Caki2 (cell line): ENCODE data around the gene PORCN. TPM values are rescaled to one million over a fixed set of nuclear protein-coding genes. Genes with fewer than 3 reads are reported as not detected.

ENCODE experiments used
- DNase-seq: peaks from one replicate; pipeline ENCODE4 v3.0.0-alpha.2; 2015; ENCODE audit warnings: low read depth
- in situ Hi-C: cut with HindIII; loops from 2 replicates; pipeline ENCODE4 v1.10.0; 2016; ENCODE audit warnings: low sequenced_read_pairs, low pct_unique_long_range_greater_than_20kb, mixed read lengths
- total RNA-seq: library from RNA; depleted of rRNA; stranded (reverse); fragments of >200 nt; shearing (Covaris generic); gene quantifications from 2 replicates; pipeline ENCODE4 v1.2.3, GENCODE V29; 2014; ENCODE audit warnings: low replicate concordance

The PORCN gene
- total RNA-seq, 1 experiment from 2014 or later: 149 TPM

- in situ Hi-C loops: no loop called here
- no peak for DNase-seq
Measured at GRCh38 chrX:48474581-48474980, 34.2 kb upstream of the PORCN start.

GRCh38 chrX:48475296-48475695 is 33.5 kb upstream of the PORCN start:
- in situ Hi-C loops: no loop called here

DNA sequence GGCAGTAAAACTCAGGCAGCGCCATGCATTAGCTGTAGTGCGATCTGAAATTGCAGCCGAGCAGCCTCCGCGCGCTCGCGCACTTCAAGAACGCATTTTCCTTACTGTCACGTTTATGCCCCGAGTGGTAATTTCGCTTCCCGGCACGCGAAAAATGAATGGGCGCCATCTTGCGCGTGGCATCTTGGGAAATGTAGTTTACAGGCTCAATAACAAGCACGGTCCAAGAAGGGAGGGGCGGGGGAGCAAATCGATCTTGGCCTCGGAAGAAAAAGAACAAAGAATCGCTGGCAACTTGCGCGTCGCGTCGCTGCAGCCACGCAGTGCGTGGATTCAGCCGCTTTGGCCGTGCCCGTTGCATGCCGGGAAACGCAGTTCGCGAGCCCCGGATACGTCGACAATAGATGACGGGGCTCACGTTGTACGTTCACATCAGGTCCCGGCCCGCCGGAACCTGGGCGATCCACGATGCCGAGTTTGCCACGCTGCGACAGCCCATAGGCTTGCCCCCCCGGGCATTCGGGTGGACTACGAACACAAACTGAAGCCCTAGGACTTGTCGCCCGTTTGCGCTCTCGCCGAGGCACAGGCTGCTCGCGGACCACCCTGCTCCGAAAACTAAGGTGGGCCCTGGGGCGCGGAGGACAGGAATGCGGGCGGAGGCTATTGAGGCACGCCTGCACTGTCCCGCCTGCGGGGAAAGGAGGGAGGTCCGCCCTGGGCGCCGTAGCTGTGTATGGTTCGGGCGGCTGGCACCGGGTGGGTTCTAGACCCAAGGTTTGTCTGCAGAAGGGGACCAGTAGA is 32.8 kb upstream of the PORCN start, which contains the start of gene FTSJ1:
Gene FTSJ1, plus strand, starts transcription at position 426 of the 804 bp plus-strand sequence. CDS start 1,849 bp downstream, outside the sequence.
- peak; percentile 87 for DNase-seq
- in situ Hi-C loops: no loop called here

More at GRCh38 chrX:48475296-48475695, 33.5 kb upstream of the PORCN start:
- DNase-seq: no peak

- in situ Hi-C loops: no loop called here
- no peak for DNase-seq
Measured at GRCh38 chrX:48476919-48477318, 31.9 kb upstream of the PORCN start.

DNA sequence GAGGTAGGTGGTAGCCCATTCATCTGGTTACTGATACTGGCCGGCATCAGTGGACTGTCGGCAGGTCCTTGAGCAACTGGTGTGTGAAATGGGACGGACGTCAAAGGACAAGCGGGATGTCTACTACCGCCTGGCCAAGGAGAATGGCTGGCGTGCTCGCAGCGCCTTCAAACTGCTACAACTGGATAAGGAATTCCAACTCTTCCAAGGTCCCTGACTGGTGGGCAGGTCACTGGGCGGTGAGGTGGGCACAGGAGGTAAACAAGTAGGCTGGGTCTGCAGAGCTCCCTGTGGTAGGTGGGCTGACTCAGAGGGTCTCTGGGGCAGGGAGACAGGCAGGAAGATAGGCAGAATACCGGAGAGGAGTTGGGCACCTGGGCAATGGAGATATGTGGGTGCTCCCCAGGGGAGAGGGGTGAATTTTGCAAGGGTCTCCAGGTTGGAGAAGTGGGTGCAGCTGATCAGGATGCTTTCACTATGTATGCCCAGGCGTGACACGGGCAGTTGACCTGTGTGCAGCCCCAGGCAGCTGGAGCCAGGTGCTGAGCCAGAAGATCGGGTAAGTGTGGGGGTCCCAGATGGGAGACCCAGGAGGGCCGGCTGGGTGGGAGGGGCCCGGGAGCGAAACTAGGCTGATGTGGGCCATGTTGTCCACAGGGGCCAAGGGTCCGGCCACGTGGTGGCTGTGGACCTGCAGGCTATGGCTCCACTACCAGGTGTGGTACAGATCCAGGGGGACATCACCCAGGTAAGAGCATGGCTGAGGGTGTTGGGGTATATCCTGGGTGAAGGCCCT is 30.6 kb upstream of the PORCN start:
- in situ Hi-C loops: no loop called here

DNA sequence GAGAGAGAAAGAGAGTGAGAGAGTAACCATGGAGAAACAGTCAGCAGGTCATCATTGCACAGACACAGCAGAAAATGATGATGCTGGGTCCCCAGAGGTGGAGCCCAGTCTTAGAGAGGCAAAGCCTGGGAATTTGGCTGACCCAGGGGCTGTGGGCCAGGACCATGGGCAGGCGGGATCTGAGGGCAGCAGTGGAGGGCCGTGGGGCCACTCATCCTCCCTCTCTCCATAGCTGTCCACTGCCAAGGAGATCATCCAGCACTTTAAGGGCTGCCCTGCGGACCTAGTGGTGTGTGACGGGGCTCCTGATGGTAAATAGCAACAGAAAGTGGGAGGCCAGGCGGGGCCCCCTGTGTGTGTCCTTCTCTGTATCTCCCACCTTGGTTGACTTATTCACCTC is 30.0 kb upstream of the PORCN start:
- in situ Hi-C loops: no loop called here
- DNase-seq: no peak

More for the DNA sequence above, 30.6 kb upstream of the PORCN start:
- no peak for DNase-seq

GRCh38 chrX:48480142-48480541 is 28.6 kb upstream of the PORCN start:
- in situ Hi-C loops: no loop called here

GRCh38 chrX:48480583-48480982 is 28.2 kb upstream of the PORCN start:
- DNase-seq: no peak
- in situ Hi-C loops: no loop called here

More at GRCh38 chrX:48480142-48480541, 28.6 kb upstream of the PORCN start:
- DNase-seq: no peak

- in situ Hi-C loops: no loop called here
- no peak for DNase-seq
Measured at GRCh38 chrX:48482526-48482925, 26.3 kb upstream of the PORCN start.

DNA sequence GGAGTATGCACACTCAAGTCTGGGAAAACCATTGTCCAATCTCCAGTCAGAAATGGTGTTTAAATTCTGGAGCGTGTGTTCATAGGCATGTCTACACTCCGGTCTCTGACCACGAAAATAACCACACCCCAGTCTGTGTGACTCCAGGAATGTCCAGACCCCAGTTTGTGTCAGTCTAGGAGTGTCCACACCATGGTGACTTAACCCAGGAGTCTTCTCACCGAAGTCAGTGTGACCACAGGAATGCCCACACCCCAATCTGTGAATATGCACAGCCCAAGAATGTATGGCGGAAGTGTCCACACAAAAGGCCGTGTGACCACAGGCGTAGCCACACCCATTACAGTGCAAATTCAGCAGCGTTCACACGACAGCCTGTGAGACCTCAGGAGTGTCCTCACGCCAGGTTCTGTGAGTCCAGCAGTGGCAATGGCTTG is 21.4 kb upstream of the PORCN start:
- in situ Hi-C loops: no loop called here
- DNase-seq: peak; percentile 97

DNA sequence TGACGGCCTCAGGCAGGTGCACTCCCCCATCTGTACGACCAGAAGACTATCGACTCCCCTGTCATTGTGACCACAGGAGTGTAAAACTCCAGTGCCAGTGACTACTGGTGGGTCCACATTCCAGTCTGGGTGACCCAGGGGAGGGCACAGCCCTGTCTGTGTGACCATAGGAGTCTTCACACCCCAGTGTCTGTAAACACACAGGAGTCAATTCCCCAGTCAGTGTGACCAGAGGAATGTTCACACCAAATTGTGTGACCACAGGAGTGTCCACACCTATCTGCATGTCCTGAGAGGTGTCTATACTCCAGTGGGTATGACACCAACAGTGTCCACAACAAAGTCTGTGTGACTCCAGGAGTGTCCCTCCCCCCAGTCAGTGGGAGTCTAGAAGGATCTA is 20.8 kb upstream of the PORCN start:
- no peak for DNase-seq
- in situ Hi-C loops: no loop called here

- DNase-seq: no peak
- in situ Hi-C loops: no loop called here
Measured at GRCh38 chrX:48489296-48489695, 19.5 kb upstream of the PORCN start.

GRCh38 chrX:48489892-48490291 is 18.9 kb upstream of the PORCN start:
- in situ Hi-C loops: no loop called here
- no peak for DNase-seq

- no peak for DNase-seq
- in situ Hi-C loops: no loop called here
Measured at GRCh38 chrX:48490661-48491060, 18.1 kb upstream of the PORCN start.

DNA sequence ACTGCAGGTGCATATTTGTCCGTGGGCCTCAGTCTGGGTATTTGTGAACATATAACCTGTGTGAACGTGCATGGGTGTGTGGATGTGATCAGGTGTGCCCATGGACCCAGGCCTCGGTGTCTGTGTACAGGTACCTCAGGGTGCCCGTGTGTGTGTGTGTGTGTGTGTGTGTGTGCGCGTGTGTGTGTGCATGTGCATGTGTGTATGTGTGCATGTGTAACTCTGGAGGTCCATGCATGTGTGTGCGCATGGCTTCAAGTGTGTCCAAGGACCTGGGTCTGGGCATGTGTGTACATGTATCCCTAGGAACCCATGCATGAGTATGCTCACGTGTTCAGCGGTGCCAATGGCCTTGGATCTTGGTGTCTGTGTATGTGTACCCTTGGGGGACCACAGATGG is 17.0 kb upstream of the PORCN start:
- DNase-seq: no peak
- in situ Hi-C loops: no loop called here

DNA sequence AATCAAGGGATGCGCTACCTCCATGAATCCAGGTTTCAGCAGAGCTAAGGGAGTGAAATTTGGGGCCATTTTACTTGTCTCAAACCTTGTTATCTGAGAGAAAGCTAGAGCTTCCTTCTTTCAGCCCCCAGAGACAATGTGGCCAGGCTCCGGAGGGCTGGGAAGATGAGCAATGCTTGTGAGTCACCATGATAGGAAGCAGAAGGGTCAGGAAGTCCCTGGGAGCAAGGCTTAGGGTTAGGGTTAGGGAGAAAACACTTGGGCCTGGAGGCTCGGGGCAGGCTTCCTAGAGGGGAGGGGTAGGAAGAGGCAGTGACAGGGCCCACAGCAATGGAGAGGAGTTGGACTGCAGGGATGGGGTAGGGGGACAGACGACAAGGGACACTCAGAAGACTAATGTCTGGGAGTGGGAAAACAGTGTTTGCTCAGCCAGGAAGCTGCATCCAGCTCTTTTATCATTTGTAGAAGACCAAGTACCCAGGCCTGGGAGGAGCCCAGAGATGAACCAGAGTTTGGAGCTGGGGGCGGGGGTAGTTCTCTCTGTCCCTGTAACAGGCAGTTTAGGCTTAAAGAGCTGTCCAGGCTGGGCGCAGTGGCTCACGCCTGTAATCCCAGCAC is 16.4 kb upstream of the PORCN start:
- in situ Hi-C loops: no loop called here
- no peak for DNase-seq

DNA sequence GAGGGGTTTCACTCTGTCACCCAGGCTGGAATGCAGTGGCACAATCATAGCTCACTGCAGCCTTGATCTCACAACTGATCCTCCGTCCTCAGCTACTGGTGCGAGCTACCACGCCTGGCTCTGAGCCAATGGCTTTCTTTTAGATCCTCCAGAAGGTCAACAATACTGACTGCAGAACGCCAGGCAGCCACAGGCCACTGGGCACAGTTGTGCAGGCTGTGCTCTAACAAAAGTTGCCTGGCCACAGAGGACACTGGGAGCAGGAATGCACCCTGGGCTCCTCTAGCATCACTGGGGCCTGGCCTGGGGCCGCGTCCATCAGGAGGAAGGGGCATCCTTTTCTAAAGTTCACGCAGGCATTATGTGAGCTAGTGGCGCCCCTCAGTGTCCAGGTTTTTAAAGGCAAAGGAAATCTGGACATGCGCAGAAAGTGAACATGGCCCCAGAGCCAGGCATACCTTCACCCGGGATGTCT is 14.9 kb upstream of the PORCN start:
- DNase-seq: peak; percentile 74
- in situ Hi-C loops: no loop called here

GRCh38 chrX:48496660-48497059 is 12.1 kb upstream of the PORCN start:
- DNase-seq: peak; percentile 63
- in situ Hi-C loops: no loop called here

DNA sequence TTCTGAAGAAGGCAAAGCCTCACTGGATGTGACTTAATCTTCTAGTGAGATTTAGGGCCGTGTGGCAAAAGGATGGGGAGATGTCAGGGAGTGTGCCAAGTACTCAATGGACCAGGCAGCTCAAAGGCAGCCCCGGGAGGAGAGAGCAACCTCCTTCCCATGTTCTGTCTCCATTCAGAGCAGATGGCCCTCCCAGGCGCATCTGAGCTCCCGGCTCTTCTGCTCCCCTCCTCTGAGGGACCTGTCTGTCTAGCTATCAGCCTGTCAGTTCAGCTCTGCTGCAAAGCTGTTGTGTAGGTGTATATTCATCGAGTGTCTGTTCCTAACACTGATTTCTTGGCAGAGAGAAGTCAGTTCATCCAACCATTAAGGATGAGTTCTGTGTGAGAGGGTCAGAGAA is 10.9 kb upstream of the PORCN start:
- DNase-seq: no peak
- in situ Hi-C loops: no loop called here
